GM23248 (cell line): ENCODE results near the gene ATG10.

Experiments
- EZH2 ChIP-seq: fragments of 200-600 bp; sonication (generic); IDR thresholded peaks from 2 replicates; pipeline ENCODE4 v1.6.1; 2018; ENCODE audit warnings: antibody characterized with exemption, mild to moderate bottlenecking; ENCODE audit not compliant: insufficient read depth, poor library complexity, severe bottlenecking
- EZH2phosphoT487 ChIP-seq: fragments of 200-600 bp; sonication (generic); IDR thresholded peaks from 2 replicates; pipeline ENCODE4 v1.6.1; 2018; ENCODE audit warnings: antibody characterized with exemption, moderate library complexity, mild to moderate bottlenecking, low read depth; ENCODE audit not compliant: insufficient read depth

GRCh38 chr5:81986126-81986525 lies 14.3 kb downstream of the ATG10 start:
- TF ChIP-seq EZH2 (no peak), EZH2phosphoT487 (no peak)
